ENCODE data around the gene KCNMA1. TPM values are rescaled to one million over a fixed set of nuclear protein-coding genes. Genes with fewer than 3 reads are reported as not detected.

KCNMA1 gene
- total RNA-seq, 3 donors from 2014 or later: 13.6 to 37.8 (median 15.1) TPM

GRCh38 chr10:77229704-77230103, 407.9 kb downstream of the KCNMA1 start:
- Histone ChIP-seq H3K4me3 (no peak overlapping the region), H3K27me3 (no peaks in the 10 kb centered on the region), H3K9me3 (no peaks in the 10 kb centered on the region), H3K36me3 (no peaks in the 10 kb centered on the region), H3K4me1 (no peaks in the 10 kb centered on the region), H3K27ac (no peak overlapping the region)
- intact Hi-C loops (cut with DNase I; ENCODE audit: low total_unique reads): no loop called here
- TF ChIP-seq POLR2A (IDR thresholded peaks at IDR 0.05): no peak
- TF ChIP-seq POLR2AphosphoS5 (IDR thresholded peaks at IDR 0.05): no peak
- no peak for TF ChIP-seq CTCF (IDR thresholded peaks at IDR 0.05)
- DNase-seq (ENCODE audit: low spot score in 2 of 2): no peak

- H3K9me3 ChIP-seq: no peaks in the 10 kb centered on the region
- no peaks in the 10 kb centered on the region for H3K4me1 ChIP-seq
- TF ChIP-seq CTCF (IDR thresholded peaks at IDR 0.05): no peak
- no peak for TF ChIP-seq POLR2A (IDR thresholded peaks at IDR 0.05)
- TF ChIP-seq POLR2AphosphoS5 (IDR thresholded peaks at IDR 0.05): no peak
- no peak overlapping the region for H3K27ac ChIP-seq
- DNase-seq (ENCODE audit: low spot score in 2 of 2): no peak
- H3K4me3 ChIP-seq: no peak overlapping the region
- no peaks in the 10 kb centered on the region for H3K27me3 ChIP-seq
- intact Hi-C loops (cut with DNase I; ENCODE audit: low total_unique reads): no loop called here
- no peaks in the 10 kb centered on the region for H3K36me3 ChIP-seq
These were observed 409.0 kb downstream of the KCNMA1 start for GRCh38 chr10:77228559-77228958.

- intact Hi-C loops (cut with DNase I; ENCODE audit: low total_unique reads): no loop called here
- TF ChIP-seq POLR2A (IDR thresholded peaks at IDR 0.05) (no peak), CTCF (IDR thresholded peaks at IDR 0.05) (no peak), POLR2AphosphoS5 (IDR thresholded peaks at IDR 0.05) (no peak)
- no peak overlapping the region for H3K27ac ChIP-seq
- no peaks in the 10 kb centered on the region for H3K27me3 ChIP-seq
- H3K4me1 ChIP-seq: no peaks in the 10 kb centered on the region
- H3K9me3 ChIP-seq: no peaks in the 10 kb centered on the region
- DNase-seq (ENCODE audit: low spot score in 2 of 2): no peak
- no peaks in the 10 kb centered on the region for H3K36me3 ChIP-seq
- no peak overlapping the region for H3K4me3 ChIP-seq
These were observed 410.6 kb downstream of the KCNMA1 start for GRCh38 chr10:77226853-77227565.

- TF ChIP-seq POLR2A (IDR thresholded peaks at IDR 0.05) (no peak), POLR2AphosphoS5 (IDR thresholded peaks at IDR 0.05) (no peak), CTCF (IDR thresholded peaks at IDR 0.05) (no peak)
- H3K36me3 ChIP-seq: no peaks in the 10 kb centered on the region
These were observed 411.2 kb downstream of the KCNMA1 start for GRCh38 chr10:77226452-77226851.

GRCh38 chr10:77226020-77226419, 411.6 kb downstream of the KCNMA1 start:
- no peaks in the 10 kb centered on the region for H3K36me3 ChIP-seq
- DNase-seq (ENCODE audit: low spot score in 2 of 2): no peak
- H3K4me3 ChIP-seq: no peak overlapping the region
- no peaks in the 10 kb centered on the region for H3K9me3 ChIP-seq
- H3K4me1 ChIP-seq: no peaks in the 10 kb centered on the region
- H3K27ac ChIP-seq: no peak overlapping the region
- H3K27me3 ChIP-seq: no peaks in the 10 kb centered on the region
- intact Hi-C loops (cut with DNase I; ENCODE audit: low total_unique reads): no loop called here
- no peak for TF ChIP-seq POLR2A (IDR thresholded peaks at IDR 0.05)
- no peak for TF ChIP-seq POLR2AphosphoS5 (IDR thresholded peaks at IDR 0.05)
- no peak for TF ChIP-seq CTCF (IDR thresholded peaks at IDR 0.05)

More at GRCh38 chr10:77226452-77226851, 411.2 kb downstream of the KCNMA1 start:
- Histone ChIP-seq H3K27ac (no peak overlapping the region), H3K4me1 (no peaks in the 10 kb centered on the region), H3K4me3 (no peak overlapping the region), H3K27me3 (no peaks in the 10 kb centered on the region), H3K9me3 (no peaks in the 10 kb centered on the region)
- no peak for DNase-seq (ENCODE audit: low spot score in 2 of 2)
- intact Hi-C loops (cut with DNase I; ENCODE audit: low total_unique reads): no loop called here
